ENCODE results near the gene TOR1A. TPM values are rescaled to one million over a fixed set of nuclear protein-coding genes. Genes with fewer than 3 reads are reported as not detected.

TOR1A gene
- total RNA-seq, 1 experiment from 2014 or later: 24.4 TPM

- intact Hi-C loops (cut with micrococcal nuclease): no loop called here
- Histone ChIP-seq H3K36me3 (ENCODE audit: control insufficient read depth in 1 of 2, insufficient read depth in 2 of 2, low read length in 2 of 2) (no peaks in the 10 kb centered on the region), H2AFZ (ENCODE audit: low read depth, low read length, poor library complexity, severe bottlenecking) (no peak overlapping the region), H3K4me2 (ENCODE audit: low read length) (no peak overlapping the region), H3K27me3 (ENCODE audit: insufficient read depth, low read length) (peaks cover 4% of the 10 kb centered on the region; the same call in 1 of the 2 replicates), H3K4me1 (ENCODE audit: control insufficient read depth in 1 of 2, insufficient read depth in 2 of 2, low read length in 2 of 2) (peaks cover 0 to 4% of the 10 kb centered on the region in 2 experiments; a peak in 1 of 4 replicates), H3K9me2 (ENCODE audit: insufficient read depth) (no peaks in the 10 kb centered on the region), H4K20me1 (ENCODE audit: insufficient read depth) (no peaks in the 10 kb centered on the region), H3K4me3 (replicated peaks in 1 of 2; ENCODE audit: low read depth in 1 of 2, low read length in 2 of 2) (no peak overlapping the region), H3K79me2 (ENCODE audit: insufficient read depth, low read length) (no peaks in the 10 kb centered on the region), H3K27ac (ENCODE audit: low read depth, low read length) (no peak overlapping the region), H3K9ac (ENCODE audit: low read length) (no peak overlapping the region), H3K9me3 (ENCODE audit: control insufficient read depth in 1 of 2, insufficient read depth in 1 of 2, low read depth in 1 of 2, low read length in 2 of 2) (no peaks in the 10 kb centered on the region)
- ChIA-PET CTCF (no interaction called here), POLR2A (no interaction called here), RAD21 (ENCODE audit: low non-redundant PET in 1 of 2, low total read pairs in 2 of 2, uncharacterized antibody in 2 of 2, unreplicated experiment in 2 of 2) (no interaction called here)
- ATAC-seq (no peak), DNase-seq (ENCODE audit: low read depth, low spot score) (no peak)
- TF ChIP-seq CBX3 (IDR thresholded peaks at IDR 0.05; ENCODE audit: low read depth) (no peak), POLR2A (IDR thresholded peaks at IDR 0.05; ENCODE audit: borderline replicate concordance, extremely low read depth, insufficient read depth, insufficient read length) (no peak), REST (IDR thresholded peaks at IDR 0.05; ENCODE audit: low read depth) (no peak), RAD21 (IDR thresholded peaks at IDR 0.05; ENCODE audit: low read depth) (no peak), SP1 (IDR thresholded peaks at IDR 0.05; ENCODE audit: low read depth) (no peak), CTCF (IDR thresholded peaks at IDR 0.05 in 2 of 3, conservative IDR thresholded peaks at IDR 0.05 in 1 of 3; ENCODE audit: borderline replicate concordance in 1 of 3, insufficient read depth in 1 of 3, low read depth in 2 of 3, low read length in 2 of 3) (no peak), EZH2 (IDR thresholded peaks at IDR 0.05) (no peak), ZFX (IDR thresholded peaks at IDR 0.05) (no peak), ZNF274 (IDR thresholded peaks at IDR 0.05; ENCODE audit: low read depth, low read length) (no peak), ELF1 (IDR thresholded peaks at IDR 0.05; ENCODE audit: borderline replicate concordance, low read depth) (no peak), CEBPB (IDR thresholded peaks at IDR 0.05; ENCODE audit: low read depth) (no peak), FOSL1 (IDR thresholded peaks at IDR 0.05; ENCODE audit: low read depth) (no peak), POLR2AphosphoS5 (IDR thresholded peaks at IDR 0.05; ENCODE audit: low read depth, low read length) (no peak), ATF3 (IDR thresholded peaks at IDR 0.05) (no peak), YY1 (IDR thresholded peaks at IDR 0.05; ENCODE audit: extremely low read depth, insufficient replicate concordance, low read depth, low read length) (no peak), EZH2phosphoT487 (IDR thresholded peaks at IDR 0.05; ENCODE audit: borderline replicate concordance) (no peak), SIN3A (IDR thresholded peaks at IDR 0.05; ENCODE audit: low read depth) (no peak), MAX (IDR thresholded peaks at IDR 0.05) (no peak), TCF7L2 (IDR thresholded peaks at IDR 0.05; ENCODE audit: borderline replicate concordance, extremely low read depth, insufficient read depth, insufficient read length) (no peak)
- no TSS peak for BruUV-seq (replicated peaks)
These were observed 29.4 kb downstream of the TOR1A start for GRCh38 chr9:129794549-129794948.
